B cell (primary cell): ENCODE measurements around the gene RMND1. TPM values are rescaled to one million over a fixed set of nuclear protein-coding genes. Genes with fewer than 3 reads are reported as not detected.

Source experiments
- ATAC-seq: fragments of 200-7000 bp; cut with Tn5 transposase; one replicate; pipeline ENCODE4 v1.10.0; 2021; ENCODE audit warnings: low read depth, mild to moderate bottlenecking, moderate number of reproducible peaks, moderate library complexity
- CTCF ChIA-PET: fragments of 350-600 bp; sonication (Branson Sonifier 250); formaldehyde crosslinking; loops from one replicate; lab custom pipeline; 2021; ENCODE audit warnings: antibody characterized with exemption, inconsistent platforms; lab: Charles Lee
- POLR2A ChIA-PET: fragments of 350-600 bp; sonication (Branson Sonifier 250); formaldehyde crosslinking; loops from one replicate; lab custom pipeline; 2021; ENCODE audit warnings: antibody characterized with exemption; lab: Charles Lee
- DNase-seq: peaks from one replicate; pipeline ENCODE4 v3.0.0; 2013
- H2AFZ ChIP-seq: 2 replicates; pipeline ENCODE4 v1.6.1; 2012; ENCODE audit warnings: mild to moderate bottlenecking, low read depth, low read length; ENCODE audit not compliant: insufficient read depth, poor library complexity, severe bottlenecking
- H3K27ac ChIP-seq, 2 donors: 1 replicate in 1 of 2; 2 replicates in 1 of 2; pipeline ENCODE4 v1.5.1; 2012 to 2013; ENCODE audit warnings: low read length in 2 of 2, mild to moderate bottlenecking in 2 of 2, moderate library complexity in 1 of 2
- H3K27me3 ChIP-seq, 4 experiments: fragments of 200-600 bp in 1 of 4; sonication (generic) in 1 of 4; replicated peaks in 1 of 4; 1 replicate in 2 of 4; 2 replicates in 2 of 4; pipeline versions ENCODE4 v1.6.1 to v1.7.0; 2013 to 2016; ENCODE audit warnings: low read length in 3 of 4, mild to moderate bottlenecking in 2 of 4, mixed read lengths in 1 of 4, moderate library complexity in 1 of 4; ENCODE audit not compliant: insufficient read depth in 4 of 4, control insufficient read depth in 3 of 4; ENCODE audit errors: control extremely low read depth in 1 of 4
- H3K36me3 ChIP-seq, 2 experiments: replicated peaks in 1 of 2; 1 replicate in 1 of 2; 2 replicates in 1 of 2; pipeline versions ENCODE4 v1.6.1 to v1.7.1; 2013; ENCODE audit warnings: low read length in 1 of 2; ENCODE audit not compliant: insufficient read depth in 2 of 2, control insufficient read depth in 1 of 2; ENCODE audit errors: control extremely low read depth in 1 of 2, extremely low read depth in 1 of 2
- H3K4me1 ChIP-seq, 2 donors: fragments of 200-600 bp in 1 of 2; sonication (generic) in 1 of 2; 1 replicate in 1 of 2; 2 replicates in 1 of 2; pipeline versions ENCODE4 v1.5.1 to v1.6.1; 2013 to 2017; ENCODE audit warnings: low read length in 2 of 2; ENCODE audit not compliant: control insufficient read depth in 2 of 2, insufficient read depth in 2 of 2
- H3K4me2 ChIP-seq: replicated peaks from 2 replicates; pipeline ENCODE3; 2012; ENCODE audit warnings: mild to moderate bottlenecking, low read depth, low read length; ENCODE audit not compliant: poor library complexity, severe bottlenecking
- H3K4me3 ChIP-seq, 5 experiments: fragments of 200-600 bp in 1 of 5; sonication (generic) in 1 of 5; 1 replicate in 3 of 5; 2 replicates in 2 of 5; pipeline versions ENCODE4 v1.5.1 to v1.7.0; 2011 to 2016; ENCODE audit warnings: low read length in 4 of 5, mild to moderate bottlenecking in 4 of 5, low read depth in 2 of 5, control low read depth in 1 of 5, moderate library complexity in 1 of 5; ENCODE audit not compliant: insufficient read depth in 1 of 5; ENCODE audit errors: control extremely low read depth in 1 of 5, extremely low read depth in 1 of 5
- H3K79me2 ChIP-seq: fragments of 200-600 bp; sonication (generic); one replicate; pipeline ENCODE4 v1.6.0; 2016; ENCODE audit warnings: low read length; ENCODE audit not compliant: control insufficient read depth, insufficient read depth
- H3K9ac ChIP-seq: fragments of 200-600 bp; sonication (generic); 2 replicates; pipeline ENCODE4 v1.6.1; 2017; ENCODE audit warnings: mild to moderate bottlenecking, low read length, moderate library complexity
- H3K9me3 ChIP-seq, 3 donors: one replicate each; pipeline versions ENCODE4 v1.6.1 to v1.7.1; 2013; ENCODE audit warnings: low read length in 2 of 3; ENCODE audit not compliant: control insufficient read depth in 2 of 3, insufficient read depth in 1 of 3; ENCODE audit errors: control extremely low read depth in 1 of 3
- H4K20me1 ChIP-seq: 2 replicates; pipeline ENCODE4 v1.6.0; 2012; ENCODE audit warnings: mild to moderate bottlenecking, low read length; ENCODE audit not compliant: insufficient read depth, control insufficient read depth, poor library complexity, severe bottlenecking
- H3K27ac Mint-ChIP-seq: one replicate; pipeline ENCODE4 v1.8.0; 2021; ENCODE audit warnings: mixed read lengths
- H3K27me3 Mint-ChIP-seq: one replicate; pipeline ENCODE4 v1.8.0; 2021; ENCODE audit warnings: mixed read lengths
- H3K4me1 Mint-ChIP-seq: one replicate; pipeline ENCODE4 v1.8.0; 2021; ENCODE audit warnings: mixed read lengths
- H3K4me3 Mint-ChIP-seq: one replicate; pipeline ENCODE4 v1.8.0; 2021; ENCODE audit warnings: mixed read lengths
- H3K9me3 Mint-ChIP-seq: one replicate; pipeline ENCODE4 v1.8.0; 2022; ENCODE audit warnings: mixed read lengths; ENCODE audit not compliant: insufficient read depth
- EZH2 ChIP-seq: IDR thresholded peaks from 2 replicates; pipeline ENCODE4 v1.6.1; 2012; ENCODE audit warnings: borderline replicate concordance, low read depth, mild to moderate bottlenecking, moderate library complexity, low read length; ENCODE audit not compliant: insufficient read depth, poor library complexity, severe bottlenecking
- WGBS: methylation state at CpG from one replicate; pipeline ENCODE4 v1.1.5; 2013; ENCODE audit warnings: missing lambda C conversion rate; ENCODE audit not compliant: insufficient coverage; 5-methylcytosine and 5-hydroxymethylcytosine counted together
- intact Hi-C: fragments of 100-400 bp; cut with micrococcal nuclease; formaldehyde crosslinking; loops from one replicate; pipeline ENCODE4 v1.10.0; 2022
- polyA plus RNA-seq: library from polyadenylated mRNA; depleted of rRNA; stranded (reverse); fragments of >200 nt; gene quantifications from 2 replicates; pipeline ENCODE4 v1.2.3, GENCODE V29; 2012
- total RNA-seq, 2 donors: library from RNA; stranded (reverse); fragments of 120-200 nt in 1 of 2; gene quantifications; 1 replicate in 1 of 2; 2 replicates in 1 of 2; pipeline versions ENCODE4 v1.2.3 to v1.2.4, GENCODE V29; 2013 to 2022
- TF ChIP-seq, protein P1 (sequence below): fragments of 200-600 bp; IDR thresholded peaks from one replicate; pipeline ENCODE4 v1.8.0; 2022; ENCODE audit warnings: antibody characterized with exemption, mild to moderate bottlenecking

Gene RMND1
- total and polyA plus RNA-seq, 2 donors (not counting 1 experiment from before 2014, with no cell fraction given) = 4.3 to 15.7 TPM

DNA sequence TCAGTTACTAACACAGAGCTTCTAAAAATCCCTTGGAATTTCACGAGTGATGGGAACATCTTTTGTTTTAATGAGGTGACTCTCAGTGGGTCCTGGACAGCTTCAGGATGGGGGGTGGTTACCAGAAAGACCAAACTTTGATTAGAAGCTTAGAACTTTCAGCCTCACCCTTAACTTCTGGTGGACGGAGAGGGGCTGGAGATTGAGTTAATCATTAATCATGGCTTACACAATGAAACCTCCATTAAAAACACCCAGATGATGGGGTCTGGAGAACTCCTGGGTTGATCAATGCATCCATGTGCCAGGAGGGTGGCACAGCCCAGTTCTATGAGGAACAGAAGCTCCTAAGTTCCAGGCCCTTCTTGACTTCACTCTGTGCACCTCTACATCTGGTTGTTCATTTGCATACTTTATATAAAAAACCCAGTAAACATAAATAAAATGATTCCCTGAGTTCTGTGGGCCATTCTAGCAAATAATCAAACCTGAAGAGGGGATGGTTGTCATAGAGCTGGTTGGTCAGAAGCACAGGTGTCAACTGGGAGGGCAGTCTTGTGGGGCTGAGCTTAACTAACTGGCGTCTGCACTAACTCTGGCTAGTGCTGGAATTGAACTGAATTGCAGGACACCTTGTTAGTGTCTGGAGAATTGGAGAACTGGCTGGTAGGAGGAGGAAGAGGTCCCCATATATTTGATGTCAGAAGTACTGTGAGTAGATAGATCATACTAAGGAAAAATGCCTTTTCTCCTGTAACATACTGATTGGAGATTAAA is 10.3 kb downstream of the RMND1 start:
- Mint-ChIP-seq H3K27me3 (no peaks in the 10 kb centered on the region), H3K27ac (no peak overlapping the region), H3K4me3 (no peak overlapping the region), H3K4me1 (peaks cover 14% of the 10 kb centered on the region), H3K9me3 (no peaks in the 10 kb centered on the region)
- H3K4me1 ChIP-seq = peaks cover 6 to 8% of the 10 kb centered on the region in 2 donors
- H3K9ac ChIP-seq = peak overlapping the region; percentile 8
- TF ChIP-seq EZH2 = no peak
- TF ChIP-seq, protein P1, sequence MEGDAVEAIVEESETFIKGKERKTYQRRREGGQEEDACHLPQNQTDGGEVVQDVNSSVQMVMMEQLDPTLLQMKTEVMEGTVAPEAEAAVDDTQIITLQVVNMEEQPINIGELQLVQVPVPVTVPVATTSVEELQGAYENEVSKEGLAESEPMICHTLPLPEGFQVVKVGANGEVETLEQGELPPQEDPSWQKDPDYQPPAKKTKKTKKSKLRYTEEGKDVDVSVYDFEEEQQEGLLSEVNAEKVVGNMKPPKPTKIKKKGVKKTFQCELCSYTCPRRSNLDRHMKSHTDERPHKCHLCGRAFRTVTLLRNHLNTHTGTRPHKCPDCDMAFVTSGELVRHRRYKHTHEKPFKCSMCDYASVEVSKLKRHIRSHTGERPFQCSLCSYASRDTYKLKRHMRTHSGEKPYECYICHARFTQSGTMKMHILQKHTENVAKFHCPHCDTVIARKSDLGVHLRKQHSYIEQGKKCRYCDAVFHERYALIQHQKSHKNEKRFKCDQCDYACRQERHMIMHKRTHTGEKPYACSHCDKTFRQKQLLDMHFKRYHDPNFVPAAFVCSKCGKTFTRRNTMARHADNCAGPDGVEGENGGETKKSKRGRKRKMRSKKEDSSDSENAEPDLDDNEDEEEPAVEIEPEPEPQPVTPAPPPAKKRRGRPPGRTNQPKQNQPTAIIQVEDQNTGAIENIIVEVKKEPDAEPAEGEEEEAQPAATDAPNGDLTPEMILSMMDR = no peak
- H3K27ac ChIP-seq = peak overlapping the region in 1 of 2 donors; percentile 27
- H4K20me1 ChIP-seq = peaks cover 15% of the 10 kb centered on the region
- intact Hi-C loops = loop anchor here (5.0 kb wide), 1 partner anchor 36 kb away; no protein-coding TSS in a partner anchor
- ChIA-PET CTCF (interaction anchor here (0.7 to 1.8 kb wide), 14 partner anchors 9 to 897 kb away, joined by 3 to 11 read pairs (median 4); partner anchors contain the start of gene RMND1), POLR2A (no interaction called here)
- H3K4me2 ChIP-seq = no peak overlapping the region
- no peaks in the 10 kb centered on the region for H3K27me3 ChIP-seq
- no peak overlapping the region for H2AFZ ChIP-seq
- H3K79me2 ChIP-seq = peaks cover 47% of the 10 kb centered on the region
- ATAC-seq (no peak), DNase-seq (no peak)
- peaks cover 3 to 14% of the 10 kb centered on the region in 2 experiments for H3K36me3 ChIP-seq
- no peak overlapping the region for H3K4me3 ChIP-seq
- 100% methylated on average over 1 of the region's 3 CpGs for WGBS
- H3K9me3 ChIP-seq = no peaks in the 10 kb centered on the region

DNA sequence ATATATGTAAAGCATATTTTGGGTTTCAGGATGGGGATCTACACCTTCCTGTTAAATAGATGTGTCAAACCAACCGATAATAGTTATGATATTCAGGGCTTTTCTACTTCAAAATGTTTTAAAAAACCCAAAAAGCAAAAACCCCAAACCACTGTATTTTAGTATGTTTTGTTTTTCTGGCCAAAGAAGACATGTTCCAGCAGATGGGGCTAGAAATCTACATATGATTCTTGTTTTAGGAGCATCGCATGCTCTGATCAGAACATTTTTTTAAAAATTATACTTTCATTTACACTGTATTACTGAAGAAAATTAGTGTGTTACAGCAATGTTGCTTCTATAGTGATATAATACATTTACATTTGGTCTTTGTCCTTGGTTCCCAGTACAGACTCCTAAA is 11.0 kb downstream of the RMND1 start:
- WGBS = no CpG with 5 or more reads among the region's 2 CpGs
- peaks cover 6 to 14% of the 10 kb centered on the region in 2 experiments for H3K36me3 ChIP-seq
- CTCF ChIA-PET = interaction anchor here (0.7 to 1.8 kb wide), 12 partner anchors 8 to 898 kb away, joined by 3 to 11 read pairs (median 4); partner anchors contain the start of gene RMND1
- H3K4me1 ChIP-seq = peaks cover 6 to 8% of the 10 kb centered on the region in 2 donors
- POLR2A ChIA-PET = no interaction called here
- Mint-ChIP-seq H3K27ac (no peak overlapping the region), H3K27me3 (no peaks in the 10 kb centered on the region), H3K4me3 (no peak overlapping the region), H3K9me3 (no peaks in the 10 kb centered on the region), H3K4me1 (peaks cover 15% of the 10 kb centered on the region)
- H3K4me3 ChIP-seq = no peak overlapping the region
- no peaks in the 10 kb centered on the region for H3K27me3 ChIP-seq
- TF ChIP-seq, protein P1 = peak; percentile 56
- TF ChIP-seq EZH2 = no peak
- intact Hi-C loops = loop anchor here (5.0 kb wide), 1 partner anchor 36 kb away; no protein-coding TSS in a partner anchor
- H3K9ac ChIP-seq = no peak overlapping the region
- H3K4me2 ChIP-seq = peak overlapping the region; percentile 5
- H3K79me2 ChIP-seq = peaks cover 41% of the 10 kb centered on the region
- no peaks in the 10 kb centered on the region for H3K9me3 ChIP-seq
- no peak overlapping the region for H2AFZ ChIP-seq
- no peak for ATAC-seq
- peaks cover 15% of the 10 kb centered on the region for H4K20me1 ChIP-seq
- DNase-seq = peak; percentile 41
- H3K27ac ChIP-seq = peak overlapping the region in 1 of 2 donors; percentile 27
